ENCODE measurements around the gene NDST3. TPM values are rescaled to one million over a fixed set of nuclear protein-coding genes. Genes with fewer than 3 reads are reported as not detected.

Gene NDST3
- polyA plus RNA-seq, 2 of the 4 experiments (the other 2 are of a cell fraction), result not detected

- CTCF ChIA-PET, result interaction anchor here (0.6 kb wide), 1 partner anchor 183 kb away, joined by 3 read pairs; no protein-coding TSS in a partner anchor
Measured at GRCh38 chr4:118259111-118259510, 224.8 kb downstream of the NDST3 start.

GRCh38 chr4:118260309-118260708 is 226.0 kb downstream of the NDST3 start:
- POLR2A ChIA-PET, result no interaction called here
- ATAC-seq (no peak), FAIRE-seq (no peak), DNase-seq (ENCODE audit: low read depth in 1 of 2, low spot score in 1 of 2) (no peak)
- H3K9me3 ChIP-seq, result no peaks in the 10 kb centered on the region
- no peak overlapping the region for H3K4me2 ChIP-seq
- TF ChIP-seq CHD2 (IDR thresholded peaks at IDR 0.05; ENCODE audit: low read length, partially characterized antibody) (no peak), CBX2 (IDR thresholded peaks at IDR 0.05; ENCODE audit: borderline replicate concordance, low read depth) (no peak), ELK1 (IDR thresholded peaks at IDR 0.05; ENCODE audit: low read depth, low read length) (no peak), BCL3 (IDR thresholded peaks at IDR 0.05) (no peak), PHF8 (IDR thresholded peaks at IDR 0.05; ENCODE audit: borderline replicate concordance, low read depth) (no peak), EP300 (IDR thresholded peaks at IDR 0.05) (no peak)
- WGBS (ENCODE audit: missing lambda C conversion rate), result 53% methylated on average over 2 of the region's 2 CpGs
- CTCF ChIA-PET, result no interaction called here
- H3K4me3 ChIP-seq, result no peak overlapping the region
- H3K27ac ChIP-seq, result no peak overlapping the region
- no peaks in the 10 kb centered on the region for H3K4me1 ChIP-seq

More at GRCh38 chr4:118259111-118259510, 224.8 kb downstream of the NDST3 start:
- TF ChIP-seq HEYL (CRISPR knock-in tag; IDR thresholded peaks at IDR 0.05) (no peak), CTCF (IDR thresholded peaks at IDR 0.05) (no peak), EHF (CRISPR knock-in tag; IDR thresholded peaks at IDR 0.05) (no peak), MAFK (IDR thresholded peaks at IDR 0.05; ENCODE audit: partially characterized antibody) (no peak), KDM5A (IDR thresholded peaks at IDR 0.05) (no peak), NR3C1 (IDR thresholded peaks at IDR 0.05) (no peak), ZNF302 (CRISPR knock-in tag; IDR thresholded peaks at IDR 0.05) (no peak), HOXB5 (CRISPR knock-in tag; IDR thresholded peaks at IDR 0.05) (no peak), HMGXB4 (CRISPR knock-in tag; IDR thresholded peaks at IDR 0.05; ENCODE audit: borderline replicate concordance) (no peak), MYC (IDR thresholded peaks at IDR 0.05; ENCODE audit: borderline replicate concordance, low read length) (no peak), BCL3 (IDR thresholded peaks at IDR 0.05) (no peak), MAZ (IDR thresholded peaks at IDR 0.05; ENCODE audit: borderline replicate concordance, low read depth, low read length) (no peak), BHLHE40 (IDR thresholded peaks at IDR 0.05; ENCODE audit: low read depth, low read length) (no peak)
- no peak for DNase-seq (ENCODE audit: low read depth in 1 of 2, low spot score in 1 of 2)
- Histone ChIP-seq H3K4me1 (no peaks in the 10 kb centered on the region), H3K27ac (no peak overlapping the region), H3K4me2 (no peak overlapping the region), H3K4me3 (no peak overlapping the region), H3K9me3 (no peaks in the 10 kb centered on the region)
- 21% methylated on average over 3 of the region's 3 CpGs for WGBS (ENCODE audit: missing lambda C conversion rate)
- no peak for FAIRE-seq
- no peak for ATAC-seq
- POLR2A ChIA-PET, result no interaction called here

Measured in A549 (cell line).